IMR-90 (cell line): ENCODE results near the gene ALK. TPM values are rescaled to one million over a fixed set of nuclear protein-coding genes. Genes with fewer than 3 reads are reported as not detected.

ENCODE experiments used
- ATAC-seq: fragments of 200-7000 bp; cut with Tn5 transposase; 2 replicates; pipeline ENCODE4 v1.9.1; 2020; ENCODE audit warnings: low read depth, mild to moderate bottlenecking, moderate library complexity
- BruUV-seq: library from RNA; stranded (reverse); fragments of 400-500 nt; replicated peaks from 2 replicates; lab custom pipeline; 2021; lab: Mats Ljungman, UMichigan
- CTCF ChIA-PET: fragments of 300-600 bp; formaldehyde crosslinking; extraction: SDS; loops from one replicate; lab custom pipeline; 2021; ENCODE audit warnings: antibody characterized with exemption; lab: Yijun Ruan, JAX
- POLR2A ChIA-PET: fragments of 300-600 bp; sonication (Branson Sonifier 250); formaldehyde crosslinking; loops from one replicate; lab custom pipeline; 2022; ENCODE audit warnings: antibody characterized with exemption; ENCODE audit not compliant: unreplicated experiment; lab: Charles Lee
- DNase-seq: peaks from one replicate; pipeline ENCODE4 v3.0.0; 2013
- H2AFZ ChIP-seq: replicated peaks from 2 replicates; pipeline ENCODE3; 2013; ENCODE audit warnings: low read length, mild to moderate bottlenecking; ENCODE audit not compliant: poor library complexity
- H2AK5ac ChIP-seq: 2 replicates; pipeline ENCODE4 v1.6.1; 2013; ENCODE audit warnings: low read depth, low read length, inconsistent platforms
- H2AK9ac ChIP-seq: replicated peaks from 2 replicates; pipeline ENCODE3; 2013; ENCODE audit warnings: mild to moderate bottlenecking, low read depth, low read length, moderate library complexity; ENCODE audit not compliant: poor library complexity
- H2BK120ac ChIP-seq: 2 replicates; pipeline ENCODE4 v1.6.1; 2013; ENCODE audit warnings: low read depth, low read length, inconsistent platforms
- H2BK15ac ChIP-seq: 3 replicates; pipeline ENCODE4 v1.6.1; 2013; ENCODE audit warnings: low read depth, low read length, inconsistent platforms
- H2BK20ac ChIP-seq: 2 replicates; pipeline ENCODE4 v1.6.1; 2013; ENCODE audit warnings: low read depth, mild to moderate bottlenecking, inconsistent platforms, low read length, moderate library complexity
- H2BK5ac ChIP-seq: 2 replicates; pipeline ENCODE4 v1.6.1; 2013; ENCODE audit warnings: mild to moderate bottlenecking, low read depth, low read length, inconsistent platforms; ENCODE audit not compliant: poor library complexity, severe bottlenecking
- H3K14ac ChIP-seq: replicated peaks from 2 replicates; pipeline ENCODE4 v1.6.1; 2013; ENCODE audit warnings: low read depth, low read length, inconsistent platforms
- H3K18ac ChIP-seq: 2 replicates; pipeline ENCODE4 v1.6.1; 2013; ENCODE audit warnings: low read depth, low read length, control low read depth
- H3K23ac ChIP-seq: 2 replicates; pipeline ENCODE4 v1.6.1; 2013; ENCODE audit warnings: low read depth, low read length, inconsistent platforms
- H3K27ac ChIP-seq: 2 replicates; pipeline ENCODE4 v1.5.1; 2013; ENCODE audit warnings: mild to moderate bottlenecking, control low read depth, low read length; ENCODE audit not compliant: insufficient read depth
- H3K27me3 ChIP-seq: 2 replicates; pipeline ENCODE4 v1.6.1; 2013; ENCODE audit warnings: low read length; ENCODE audit not compliant: control insufficient read depth, insufficient read depth
- H3K36me3 ChIP-seq: 2 replicates; pipeline ENCODE4 v1.6.1; 2013; ENCODE audit warnings: low read length, mixed read lengths; ENCODE audit not compliant: control insufficient read depth, insufficient read depth
- H3K4ac ChIP-seq: 2 replicates; pipeline ENCODE4 v1.6.1; 2013; ENCODE audit warnings: low read depth, low read length, inconsistent platforms
- H3K4me1 ChIP-seq: 2 replicates; pipeline ENCODE4 v1.6.1; 2013; ENCODE audit warnings: low read length, mixed read lengths; ENCODE audit not compliant: control insufficient read depth, insufficient read depth
- H3K4me2 ChIP-seq: 2 replicates; pipeline ENCODE4 v1.6.1; 2013; ENCODE audit warnings: low read depth, mild to moderate bottlenecking, control low read depth, low read length, moderate library complexity
- H3K4me3 ChIP-seq: 2 replicates; pipeline ENCODE4 v1.5.1; 2013; ENCODE audit warnings: low read depth, mild to moderate bottlenecking, control low read depth, low read length, moderate library complexity; ENCODE audit not compliant: insufficient read depth
- H3K56ac ChIP-seq: 2 replicates; pipeline ENCODE4 v1.6.1; 2013; ENCODE audit warnings: low read length, inconsistent platforms; ENCODE audit not compliant: insufficient read depth; ENCODE audit errors: extremely low read depth
- H3K79me1 ChIP-seq, 2 experiments: 2 replicates each; pipeline ENCODE4 v1.6.1; 2013; ENCODE audit warnings: low read length in 2 of 2, inconsistent platforms in 1 of 2, low read depth in 1 of 2
- H3K9ac ChIP-seq: 2 replicates; pipeline ENCODE4 v1.6.1; 2013; ENCODE audit warnings: low read depth, low read length, control low read depth
- H3K9me1 ChIP-seq: 2 replicates; pipeline ENCODE4 v1.6.1; 2013; ENCODE audit warnings: low read length, inconsistent platforms; ENCODE audit not compliant: insufficient read depth
- H3K9me3 ChIP-seq: 2 replicates; pipeline ENCODE4 v1.6.1; 2013; ENCODE audit warnings: low read length; ENCODE audit not compliant: control insufficient read depth, insufficient read depth
- H4K20me1 ChIP-seq: 2 replicates; pipeline ENCODE4 v1.6.1; 2013; ENCODE audit warnings: low read length, inconsistent platforms; ENCODE audit not compliant: insufficient read depth
- H4K5ac ChIP-seq: 2 replicates; pipeline ENCODE4 v1.6.1; 2013; ENCODE audit warnings: mild to moderate bottlenecking, low read depth, low read length, control low read depth
- H4K8ac ChIP-seq, 2 experiments: 2 replicates each; pipeline ENCODE4 v1.6.1; 2013; ENCODE audit warnings: low read depth in 2 of 2, low read length in 2 of 2, control low read depth in 1 of 2, inconsistent platforms in 1 of 2
- H4K91ac ChIP-seq: 2 replicates; pipeline ENCODE4 v1.6.1; 2013; ENCODE audit warnings: low read depth, low read length, inconsistent platforms; ENCODE audit not compliant: insufficient read depth
- BHLHE40 ChIP-seq: fragments of 150-350 bp; IDR thresholded peaks from 2 replicates; pipeline ENCODE4 v1.6.1; 2016; ENCODE audit warnings: mild to moderate bottlenecking, low read depth, low read length
- CEBPB ChIP-seq: IDR thresholded peaks from 2 replicates; pipeline ENCODE4 v1.6.1; 2012; ENCODE audit warnings: low read depth, low read length, improper control_type of control experiment
- CHD1 ChIP-seq: IDR thresholded peaks from 2 replicates; pipeline ENCODE4 v1.6.1; 2012; ENCODE audit warnings: low read depth, low read length, improper control_type of control experiment
- FOS ChIP-seq: fragments of 150-350 bp; IDR thresholded peaks from 2 replicates; pipeline ENCODE4 v1.6.1; 2016; ENCODE audit warnings: low read depth, low read length
- MAFK ChIP-seq: IDR thresholded peaks from 2 replicates; pipeline ENCODE4 v1.6.1; 2012; ENCODE audit warnings: low read depth, low read length, improper control_type of control experiment
- MAZ ChIP-seq: IDR thresholded peaks from 2 replicates; pipeline ENCODE4 v1.6.1; 2012; ENCODE audit warnings: low read depth, mild to moderate bottlenecking, low read length, improper control_type of control experiment, moderate library complexity, borderline replicate concordance
- MXI1 ChIP-seq: IDR thresholded peaks from 2 replicates; pipeline ENCODE4 v1.6.1; 2012; ENCODE audit warnings: low read depth, mild to moderate bottlenecking, low read length, moderate library complexity, borderline replicate concordance
- NFE2L2 ChIP-seq: fragments of 150-350 bp; IDR thresholded peaks from 2 replicates; pipeline ENCODE4 v1.6.1; 2016; ENCODE audit warnings: low read depth, mild to moderate bottlenecking, low read length
- POLR2A ChIP-seq: IDR thresholded peaks from 2 replicates; pipeline ENCODE4 v1.6.1; 2012; ENCODE audit warnings: mild to moderate bottlenecking, low read depth, low read length
- RAD21 ChIP-seq: IDR thresholded peaks from 2 replicates; pipeline ENCODE4 v1.6.1; 2012; ENCODE audit warnings: low read length, improper control_type of control experiment
- RCOR1 ChIP-seq: IDR thresholded peaks from 2 replicates; pipeline ENCODE4 v1.6.1; 2012; ENCODE audit warnings: mild to moderate bottlenecking, low read length, improper control_type of control experiment; ENCODE audit not compliant: insufficient replicate concordance
- RFX5 ChIP-seq: IDR thresholded peaks from 2 replicates; pipeline ENCODE4 v1.8.0; 2012; ENCODE audit warnings: low read depth, mild to moderate bottlenecking, low read length, moderate library complexity
- WGBS, 2 experiments: methylation state at CpG; one replicate each; pipeline versions ENCODE4 v1.1.5 to v1.1.7; 2013; ENCODE audit warnings: missing lambda C conversion rate in 2 of 2; ENCODE audit not compliant: insufficient read length in 1 of 2; ENCODE audit errors: extremely low coverage in 2 of 2; 5-methylcytosine and 5-hydroxymethylcytosine counted together
- dilution Hi-C: fragments of 300-500 bp; cut with HindIII; formaldehyde crosslinking; loops from one replicate; pipeline ENCODE4 v1.14.3; 2018; ENCODE audit warnings: low sequenced_read_pairs; ENCODE audit not compliant: unreplicated experiment
- in situ Hi-C: fragments of 300-500 bp; cut with MboI; formaldehyde crosslinking; loops from 3 replicates; pipeline ENCODE4 v1.14.3; 2019; ENCODE audit warnings: low sequenced_read_pairs, inconsistent platforms, mixed read lengths
- intact Hi-C: fragments of 100-400 bp; cut with micrococcal nuclease; formaldehyde crosslinking; loops from 2 replicates; pipeline ENCODE4 v1.10.0; 2022
- polyA plus RNA-seq, 3 experiments: library from polyadenylated mRNA; depleted of rRNA; stranded (reverse); fragments of >200 nt; gene quantifications; 2 replicates each; pipeline ENCODE4 v1.2.3, GENCODE V29; 2012; ENCODE audit warnings: low replicate concordance in 1 of 3
- total RNA-seq: library from RNA; depleted of rRNA; stranded (reverse); fragments of >200 nt; gene quantifications from 2 replicates; pipeline ENCODE4 v1.2.3, GENCODE V29; 2012
- TF ChIP-seq, protein P1 (sequence below): fragments of 150-350 bp; IDR thresholded peaks from 2 replicates; pipeline ENCODE4 v1.6.1; 2017; ENCODE audit warnings: mild to moderate bottlenecking, antibody characterized with exemption, low read length, low read depth
- TF ChIP-seq, protein P2 (sequence below): conservative IDR thresholded peaks from 2 replicates; pipeline ENCODE4 v1.5.1; 2012; ENCODE audit warnings: mild to moderate bottlenecking, low read depth, low read length, improper control_type of control experiment
- TF ChIP-seq, protein P3 (sequence below): fragments of 150-350 bp; IDR thresholded peaks from 2 replicates; pipeline ENCODE4 v1.6.1; 2016; ENCODE audit warnings: low read depth, mild to moderate bottlenecking, low read length, moderate library complexity, borderline replicate concordance

The ALK gene
- total and polyA plus RNA-seq, 2 of the 4 experiments (the other 2 are of a cell fraction), result not detected

DNA sequence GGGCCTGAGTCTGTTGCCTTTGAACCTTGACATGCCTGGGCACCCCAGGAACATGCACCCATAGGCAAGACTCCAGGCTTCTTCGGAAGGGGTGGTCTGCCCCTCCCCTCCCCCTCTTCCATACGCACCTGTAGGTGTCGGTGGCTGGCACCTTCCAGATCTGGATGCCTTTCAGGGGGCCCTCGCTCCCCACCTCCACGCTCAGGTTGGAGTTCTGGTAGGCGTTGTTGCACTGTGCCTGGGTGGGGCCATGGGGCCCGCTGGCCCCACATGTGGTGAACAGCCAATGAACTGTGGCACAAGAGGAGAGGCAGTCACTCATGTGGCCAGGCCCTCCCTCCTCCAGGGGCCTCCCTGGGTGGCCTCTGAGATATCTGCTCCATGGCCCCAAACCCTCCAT lies 670.4 kb downstream of the ALK start:
- H3K9ac ChIP-seq, result no peak overlapping the region
- no peak overlapping the region for H2BK120ac ChIP-seq
- ATAC-seq, result no peak
- no peaks in the 10 kb centered on the region for H3K4me1 ChIP-seq
- TF ChIP-seq NFE2L2 (no peak), MAZ (no peak), MXI1 (no peak), FOS (no peak), BHLHE40 (no peak), RAD21 (no peak), RCOR1 (no peak), CEBPB (no peak), POLR2A (no peak), RFX5 (no peak), MAFK (no peak), CHD1 (no peak)
- TF ChIP-seq, protein P1, sequence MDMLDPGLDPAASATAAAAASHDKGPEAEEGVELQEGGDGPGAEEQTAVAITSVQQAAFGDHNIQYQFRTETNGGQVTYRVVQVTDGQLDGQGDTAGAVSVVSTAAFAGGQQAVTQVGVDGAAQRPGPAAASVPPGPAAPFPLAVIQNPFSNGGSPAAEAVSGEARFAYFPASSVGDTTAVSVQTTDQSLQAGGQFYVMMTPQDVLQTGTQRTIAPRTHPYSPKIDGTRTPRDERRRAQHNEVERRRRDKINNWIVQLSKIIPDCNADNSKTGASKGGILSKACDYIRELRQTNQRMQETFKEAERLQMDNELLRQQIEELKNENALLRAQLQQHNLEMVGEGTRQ, result no peak
- TF ChIP-seq, protein P2, sequence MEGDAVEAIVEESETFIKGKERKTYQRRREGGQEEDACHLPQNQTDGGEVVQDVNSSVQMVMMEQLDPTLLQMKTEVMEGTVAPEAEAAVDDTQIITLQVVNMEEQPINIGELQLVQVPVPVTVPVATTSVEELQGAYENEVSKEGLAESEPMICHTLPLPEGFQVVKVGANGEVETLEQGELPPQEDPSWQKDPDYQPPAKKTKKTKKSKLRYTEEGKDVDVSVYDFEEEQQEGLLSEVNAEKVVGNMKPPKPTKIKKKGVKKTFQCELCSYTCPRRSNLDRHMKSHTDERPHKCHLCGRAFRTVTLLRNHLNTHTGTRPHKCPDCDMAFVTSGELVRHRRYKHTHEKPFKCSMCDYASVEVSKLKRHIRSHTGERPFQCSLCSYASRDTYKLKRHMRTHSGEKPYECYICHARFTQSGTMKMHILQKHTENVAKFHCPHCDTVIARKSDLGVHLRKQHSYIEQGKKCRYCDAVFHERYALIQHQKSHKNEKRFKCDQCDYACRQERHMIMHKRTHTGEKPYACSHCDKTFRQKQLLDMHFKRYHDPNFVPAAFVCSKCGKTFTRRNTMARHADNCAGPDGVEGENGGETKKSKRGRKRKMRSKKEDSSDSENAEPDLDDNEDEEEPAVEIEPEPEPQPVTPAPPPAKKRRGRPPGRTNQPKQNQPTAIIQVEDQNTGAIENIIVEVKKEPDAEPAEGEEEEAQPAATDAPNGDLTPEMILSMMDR, result no peak
- TF ChIP-seq, protein P3, sequence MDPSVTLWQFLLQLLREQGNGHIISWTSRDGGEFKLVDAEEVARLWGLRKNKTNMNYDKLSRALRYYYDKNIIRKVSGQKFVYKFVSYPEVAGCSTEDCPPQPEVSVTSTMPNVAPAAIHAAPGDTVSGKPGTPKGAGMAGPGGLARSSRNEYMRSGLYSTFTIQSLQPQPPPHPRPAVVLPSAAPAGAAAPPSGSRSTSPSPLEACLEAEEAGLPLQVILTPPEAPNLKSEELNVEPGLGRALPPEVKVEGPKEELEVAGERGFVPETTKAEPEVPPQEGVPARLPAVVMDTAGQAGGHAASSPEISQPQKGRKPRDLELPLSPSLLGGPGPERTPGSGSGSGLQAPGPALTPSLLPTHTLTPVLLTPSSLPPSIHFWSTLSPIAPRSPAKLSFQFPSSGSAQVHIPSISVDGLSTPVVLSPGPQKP, result no peak
- no peak overlapping the region for H3K18ac ChIP-seq
- ChIA-PET CTCF (no interaction called here), POLR2A (no interaction called here)
- H4K91ac ChIP-seq, result no peak overlapping the region
- no peaks in the 10 kb centered on the region for H3K36me3 ChIP-seq
- no peaks in the 10 kb centered on the region for H3K9me1 ChIP-seq
- H2BK15ac ChIP-seq, result no peak overlapping the region
- H2AK5ac ChIP-seq, result no peak overlapping the region
- no peak overlapping the region for H3K14ac ChIP-seq
- H2BK5ac ChIP-seq, result no peak overlapping the region
- H3K4ac ChIP-seq, result no peak overlapping the region
- H2BK20ac ChIP-seq, result no peak overlapping the region
- no peaks in the 10 kb centered on the region for H3K9me3 ChIP-seq
- H2AFZ ChIP-seq, result no peak overlapping the region
- H3K56ac ChIP-seq, result no peak overlapping the region
- WGBS, 2 experiments, result 60% methylated on average over 2 of the region's 7 CpGs; no CpG with 5 or more reads in 1 of the 2 experiments
- H3K27ac ChIP-seq, result no peak overlapping the region
- H2AK9ac ChIP-seq, result no peak overlapping the region
- H4K5ac ChIP-seq, result no peak overlapping the region
- H4K8ac ChIP-seq, result no peak overlapping the region
- H3K4me2 ChIP-seq, result no peak overlapping the region
- peaks cover 12% of the 10 kb centered on the region for H3K27me3 ChIP-seq
- dilution Hi-C loops, result no loop called here
- intact Hi-C loops, result no loop called here
- no peaks in the 10 kb centered on the region for H3K79me1 ChIP-seq
- H3K4me3 ChIP-seq, result no peak overlapping the region
- no peaks in the 10 kb centered on the region for H4K20me1 ChIP-seq
- in situ Hi-C loops, result no loop called here
- no peak overlapping the region for H3K23ac ChIP-seq
- no TSS peak for BruUV-seq
- DNase-seq, result no peak
